Psoas muscle (tissue), 8 donors: ENCODE measurements around the gene SRPRB. TPM values are rescaled to one million over a fixed set of nuclear protein-coding genes. Genes with fewer than 3 reads are reported as not detected.

ENCODE experiments used
- ATAC-seq, 4 donors: fragments of 200-7000 bp; cut with Tn5 transposase; one replicate each; pipeline ENCODE4 v1.9.1; 2020; ENCODE audit warnings: moderate library complexity in 3 of 4, mild to moderate bottlenecking in 2 of 4
- DNase-seq, 2 donors: peaks; one replicate each; pipeline ENCODE4 v3.0.0-alpha.2; 2020
- H3K27ac ChIP-seq: fragments of 200-600 bp; one replicate; pipeline ENCODE4 v1.8.0; 2022
- H3K27me3 ChIP-seq, 3 donors: fragments of 200-600 bp in 1 of 3; one replicate each; pipeline versions ENCODE4 v1.6.1 to v1.8.0; 2013 to 2022; ENCODE audit warnings: low read length in 2 of 3, mild to moderate bottlenecking in 2 of 3, moderate library complexity in 1 of 3; ENCODE audit not compliant: insufficient read depth in 3 of 3
- H3K36me3 ChIP-seq, 2 donors: fragments of 200-600 bp in 1 of 2; one replicate each; pipeline versions ENCODE4 v1.6.1 to v1.8.0; 2013 to 2022; ENCODE audit warnings: low read depth in 1 of 2, mild to moderate bottlenecking in 1 of 2, moderate library complexity in 1 of 2; ENCODE audit not compliant: insufficient read depth in 1 of 2
- H3K4me1 ChIP-seq: fragments of 200-600 bp; one replicate; pipeline ENCODE4 v1.8.0; 2022
- H3K4me3 ChIP-seq: fragments of 200-600 bp; one replicate; pipeline ENCODE4 v1.8.0; 2022; ENCODE audit warnings: mild to moderate bottlenecking
- H3K9me3 ChIP-seq: fragments of 200-600 bp; one replicate; pipeline ENCODE4 v1.8.0; 2022
- WGBS, 3 donors: extraction: QIAGEN DNeasy Blood & Tissue Kit; methylation state at CpG; one replicate each; pipeline versions ENCODE4 v1.1.6 to v1.1.7; 2013; 5-methylcytosine and 5-hydroxymethylcytosine counted together
- intact Hi-C, 2 donors: fragments of 100-400 bp; cut with DNase I; formaldehyde crosslinking; loops; one replicate each; pipeline versions ENCODE4 v1.11.0 to v1.14.2; 2022
- polyA plus RNA-seq, 3 donors: library from polyadenylated mRNA; stranded (reverse); fragments of 200-250 nt; gene quantifications; one replicate each; pipeline ENCODE4 v1.2.3, GENCODE V29; 2013
- total RNA-seq, 4 donors: library from RNA; stranded (reverse); fragmentation: NEBNext Ultra II Directional in 2 of 4; extraction: Animal tissue kit (Norgen Biotek cat#: 25700) in 2 of 4; gene quantifications; one replicate each; pipeline versions ENCODE4 v1.2.1 to v1.2.4, GENCODE V29; 2021 to 2023
- TF ChIP-seq, protein P1 (sequence below): fragments of 200-600 bp; IDR thresholded peaks from one replicate; pipeline ENCODE4 v1.8.0; 2022; ENCODE audit warnings: antibody characterized with exemption
- donor health status: healthy with polysubstance abuse.
- donor health status: DM: no; HTN: no; CAD: no; lungs with moderate emphysema.
- donor health status: Bipolar disorder and iron deficiency.
- donor health status: healthy.
- donor health status: DM: yes; HTN: yes; CAD: no.
- donor health status: DM: no; HTN: no; CAD: no.
- donor health status: DM: no; HTN: no; CAD: no.
- donor health status: DM: yes; HTN: yes; CAD: no.

Gene SRPRB
- total and polyA plus RNA-seq, 7 donors, result 28.0 to 70.4 (median 45.0) TPM

- H3K4me3 ChIP-seq, result no peak overlapping the region
- intact Hi-C loops, result no loop called here
- 28 to 47% (median 34%) methylated on average over 8 of the region's 8 CpGs for WGBS, 3 donors
- H3K4me1 ChIP-seq, result no peaks in the 10 kb centered on the region
- TF ChIP-seq, protein P1, sequence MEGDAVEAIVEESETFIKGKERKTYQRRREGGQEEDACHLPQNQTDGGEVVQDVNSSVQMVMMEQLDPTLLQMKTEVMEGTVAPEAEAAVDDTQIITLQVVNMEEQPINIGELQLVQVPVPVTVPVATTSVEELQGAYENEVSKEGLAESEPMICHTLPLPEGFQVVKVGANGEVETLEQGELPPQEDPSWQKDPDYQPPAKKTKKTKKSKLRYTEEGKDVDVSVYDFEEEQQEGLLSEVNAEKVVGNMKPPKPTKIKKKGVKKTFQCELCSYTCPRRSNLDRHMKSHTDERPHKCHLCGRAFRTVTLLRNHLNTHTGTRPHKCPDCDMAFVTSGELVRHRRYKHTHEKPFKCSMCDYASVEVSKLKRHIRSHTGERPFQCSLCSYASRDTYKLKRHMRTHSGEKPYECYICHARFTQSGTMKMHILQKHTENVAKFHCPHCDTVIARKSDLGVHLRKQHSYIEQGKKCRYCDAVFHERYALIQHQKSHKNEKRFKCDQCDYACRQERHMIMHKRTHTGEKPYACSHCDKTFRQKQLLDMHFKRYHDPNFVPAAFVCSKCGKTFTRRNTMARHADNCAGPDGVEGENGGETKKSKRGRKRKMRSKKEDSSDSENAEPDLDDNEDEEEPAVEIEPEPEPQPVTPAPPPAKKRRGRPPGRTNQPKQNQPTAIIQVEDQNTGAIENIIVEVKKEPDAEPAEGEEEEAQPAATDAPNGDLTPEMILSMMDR, result no peak
- no peak for ATAC-seq
- no peak for DNase-seq
- no peaks in the 10 kb centered on the region for H3K9me3 ChIP-seq
- H3K27me3 ChIP-seq, result peaks cover 0 to 4% (median 0%) of the 10 kb centered on the region in 3 donors
- H3K27ac ChIP-seq, result no peak overlapping the region
- no peaks in the 10 kb centered on the region for H3K36me3 ChIP-seq
These were observed 62.6 kb downstream of the SRPRB start for GRCh38 chr3:133868186-133868585.

- peaks cover 0 to 4% (median 0%) of the 10 kb centered on the region in 3 donors for H3K27me3 ChIP-seq
- ATAC-seq (no peak), DNase-seq (no peak)
- intact Hi-C loops, result no loop called here
- no peak overlapping the region for H3K27ac ChIP-seq
- no peak overlapping the region for H3K4me3 ChIP-seq
- WGBS, 3 donors, result 45 to 60% (median 47%) methylated on average over 7 of the region's 7 CpGs
- no peaks in the 10 kb centered on the region for H3K9me3 ChIP-seq
- TF ChIP-seq, protein P1, result no peak
- no peaks in the 10 kb centered on the region for H3K4me1 ChIP-seq
- H3K36me3 ChIP-seq, result no peaks in the 10 kb centered on the region
These were observed 63.3 kb downstream of the SRPRB start for GRCh38 chr3:133868758-133869475.

GRCh38 chr3:133869586-133869985, 64.0 kb downstream of the SRPRB start:
- TF ChIP-seq, protein P1, result no peak
- H3K36me3 ChIP-seq, result no peaks in the 10 kb centered on the region
- no peaks in the 10 kb centered on the region for H3K9me3 ChIP-seq
- intact Hi-C loops, result no loop called here
- 96 to 97% (median 97%) methylated on average over 6 of the region's 6 CpGs for WGBS, 3 donors
- H3K4me3 ChIP-seq, result no peak overlapping the region
- no peak for DNase-seq
- no peak for ATAC-seq
- peaks cover 0 to 4% (median 0%) of the 10 kb centered on the region in 3 donors for H3K27me3 ChIP-seq
- H3K4me1 ChIP-seq, result no peaks in the 10 kb centered on the region
- no peak overlapping the region for H3K27ac ChIP-seq

GRCh38 chr3:133870822-133871221, 65.2 kb downstream of the SRPRB start:
- Histone ChIP-seq H3K9me3 (no peaks in the 10 kb centered on the region), H3K27ac (no peak overlapping the region), H3K27me3 (peaks cover 0 to 4% (median 0%) of the 10 kb centered on the region in 3 donors), H3K4me3 (no peak overlapping the region), H3K4me1 (no peaks in the 10 kb centered on the region), H3K36me3 (no peaks in the 10 kb centered on the region)
- intact Hi-C loops, result no loop called here
- TF ChIP-seq, protein P1, result no peak
- ATAC-seq (no peak), DNase-seq (no peak)

Other genes starting within 250 kb of the SRPRB start
- 100 to 1,000 TPM; 238 to 444 (median 343) TPM for gene CDV3, start 232.1 kb upstream of the SRPRB start, total RNA-seq
- 100 to 1,000 TPM; 175 to 394 (median 291) TPM for gene CDV3, start 232.1 kb upstream of the SRPRB start, polyA plus RNA-seq
- 10 to 100 TPM in 1 of 4 donors, 1 to 10 TPM in 3; 6.7 to 10.5 (median 8.4) TPM for gene TOPBP1, start 143.9 kb upstream of the SRPRB start, total RNA-seq
- gene TOPBP1, start 143.9 kb upstream of the SRPRB start, polyA plus RNA-seq, result 1 to 10 TPM; 5.7 to 8.8 (median 6.7) TPM
- gene TF, start 59.4 kb upstream of the SRPRB start, total RNA-seq, result 1 to 10 TPM in 3 of 4 donors, under 1 TPM in 1; 0.63 to 6.6 (median 2.0) TPM
- 1 to 10 TPM in 1 of 3 donors, under 1 TPM in 2; 0.10 to 1.0 (median 0.53) TPM for gene TF, start 59.4 kb upstream of the SRPRB start, polyA plus RNA-seq
- gene RAB6B, start 90.1 kb downstream of the SRPRB start, total RNA-seq, result 1 to 10 TPM; 2.0 to 3.8 (median 3.4) TPM
- 1 to 10 TPM in 1 of 3 donors, under 1 TPM in 2; 0.93 to 1.3 (median 0.94) TPM for gene RAB6B, start 90.1 kb downstream of the SRPRB start, polyA plus RNA-seq
- 1 to 10 TPM; 3.7 to 5.2 (median 4.4) TPM for gene SLCO2A1, start 224.1 kb downstream of the SRPRB start, total RNA-seq
- 1 to 10 TPM in 2 of 3 donors, under 1 TPM in 1; 0.72 to 2.4 (median 1.4) TPM for gene SLCO2A1, start 224.1 kb downstream of the SRPRB start, polyA plus RNA-seq